ENCODE results near the gene MS4A2.
"Not testable (repeated sequence)": the region's sequence is repeated elsewhere in the genome, so short reads cannot be mapped to it uniquely, and the experiment has no call there.

MS4A2 gene

DNA sequence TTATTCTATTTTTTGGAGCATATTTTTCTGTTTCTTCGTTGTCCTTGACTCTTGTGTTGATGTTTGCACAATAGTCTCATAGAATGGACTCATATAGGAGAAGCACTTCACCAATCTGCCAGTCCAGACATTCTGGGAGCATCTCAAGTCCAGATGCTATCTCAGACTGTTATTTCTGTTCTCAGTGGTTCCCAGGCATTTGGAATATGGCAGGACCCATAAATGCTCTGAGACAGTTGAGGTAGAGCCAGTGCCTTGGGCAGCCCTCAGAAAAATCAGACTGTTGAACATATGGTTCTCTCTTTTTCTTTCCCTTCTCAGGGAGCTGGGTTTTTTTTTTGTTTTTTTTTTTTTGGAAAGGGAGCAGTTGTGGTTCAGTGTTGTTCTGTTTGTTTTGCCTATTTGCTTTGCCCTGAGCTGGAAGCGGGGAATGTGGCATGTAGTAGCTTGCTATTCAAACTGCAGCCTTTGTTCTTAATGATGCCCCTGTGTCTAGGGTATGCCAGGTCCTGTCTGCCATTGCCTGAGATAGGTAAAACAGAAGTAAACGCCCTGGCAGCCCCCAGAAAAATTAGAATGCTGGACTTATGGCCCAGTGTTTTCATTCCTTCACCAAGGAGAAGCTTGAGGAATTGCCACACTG, 3.7 kb upstream of the MS4A2 start:
- DNase-seq (ENCODE audit: low read depth), result no peak
- H3K4me3 ChIP-seq (ENCODE audit: low read depth, low read length), result no peak overlapping the region
- TF ChIP-seq, protein P1, sequence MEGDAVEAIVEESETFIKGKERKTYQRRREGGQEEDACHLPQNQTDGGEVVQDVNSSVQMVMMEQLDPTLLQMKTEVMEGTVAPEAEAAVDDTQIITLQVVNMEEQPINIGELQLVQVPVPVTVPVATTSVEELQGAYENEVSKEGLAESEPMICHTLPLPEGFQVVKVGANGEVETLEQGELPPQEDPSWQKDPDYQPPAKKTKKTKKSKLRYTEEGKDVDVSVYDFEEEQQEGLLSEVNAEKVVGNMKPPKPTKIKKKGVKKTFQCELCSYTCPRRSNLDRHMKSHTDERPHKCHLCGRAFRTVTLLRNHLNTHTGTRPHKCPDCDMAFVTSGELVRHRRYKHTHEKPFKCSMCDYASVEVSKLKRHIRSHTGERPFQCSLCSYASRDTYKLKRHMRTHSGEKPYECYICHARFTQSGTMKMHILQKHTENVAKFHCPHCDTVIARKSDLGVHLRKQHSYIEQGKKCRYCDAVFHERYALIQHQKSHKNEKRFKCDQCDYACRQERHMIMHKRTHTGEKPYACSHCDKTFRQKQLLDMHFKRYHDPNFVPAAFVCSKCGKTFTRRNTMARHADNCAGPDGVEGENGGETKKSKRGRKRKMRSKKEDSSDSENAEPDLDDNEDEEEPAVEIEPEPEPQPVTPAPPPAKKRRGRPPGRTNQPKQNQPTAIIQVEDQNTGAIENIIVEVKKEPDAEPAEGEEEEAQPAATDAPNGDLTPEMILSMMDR (conservative IDR thresholded peaks at IDR 0.05; ENCODE audit: low read depth, low read length), result no peak

DNA sequence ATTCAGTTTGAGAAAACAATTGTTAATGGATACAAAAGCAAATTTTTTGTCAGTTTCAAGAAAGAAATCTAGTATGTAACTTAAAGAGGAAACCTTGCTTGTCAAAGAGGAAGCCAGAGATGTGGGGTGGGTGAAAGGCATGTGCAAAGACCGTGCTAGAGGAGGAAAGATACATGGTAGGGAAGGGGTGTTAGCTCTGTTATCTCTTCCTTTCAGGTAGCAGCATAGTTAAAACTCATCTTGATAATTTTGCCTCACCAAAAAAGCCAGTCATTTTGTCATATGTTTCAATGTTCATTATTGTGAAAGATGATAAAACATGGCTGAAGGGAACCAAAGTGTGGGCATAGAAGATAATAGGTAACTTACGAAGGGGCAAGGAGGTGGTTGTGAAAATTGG, 2.6 kb upstream of the MS4A2 start:
- TF ChIP-seq, protein P1 (conservative IDR thresholded peaks at IDR 0.05; ENCODE audit: low read depth, low read length), result no peak
- no peak overlapping the region for H3K4me3 ChIP-seq (ENCODE audit: low read depth, low read length)
- DNase-seq (ENCODE audit: low read depth), result no peak

DNA sequence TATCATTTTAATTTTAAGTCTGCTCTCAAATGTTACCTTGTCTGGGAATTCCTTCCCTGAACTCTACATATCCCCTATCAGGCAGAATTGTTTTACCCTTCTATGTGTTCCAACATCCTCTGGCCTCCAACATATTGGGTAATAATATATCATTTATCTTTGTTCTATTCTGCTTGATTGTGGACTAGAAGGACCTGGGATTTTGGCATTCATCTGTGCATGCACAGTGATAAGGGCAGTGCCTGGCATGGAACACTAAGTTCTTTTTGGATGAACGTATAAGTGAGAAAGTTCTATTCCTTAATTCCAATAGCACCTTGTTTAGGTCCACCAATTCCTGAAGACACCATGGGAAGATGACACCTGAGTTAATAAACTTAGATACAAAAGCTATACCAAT, 1.2 kb upstream of the MS4A2 start:
- no peak overlapping the region for H3K4me3 ChIP-seq (ENCODE audit: low read depth, low read length)
- no peak for DNase-seq (ENCODE audit: low read depth)
- TF ChIP-seq, protein P1 (conservative IDR thresholded peaks at IDR 0.05; ENCODE audit: low read depth, low read length), result no peak

DNA sequence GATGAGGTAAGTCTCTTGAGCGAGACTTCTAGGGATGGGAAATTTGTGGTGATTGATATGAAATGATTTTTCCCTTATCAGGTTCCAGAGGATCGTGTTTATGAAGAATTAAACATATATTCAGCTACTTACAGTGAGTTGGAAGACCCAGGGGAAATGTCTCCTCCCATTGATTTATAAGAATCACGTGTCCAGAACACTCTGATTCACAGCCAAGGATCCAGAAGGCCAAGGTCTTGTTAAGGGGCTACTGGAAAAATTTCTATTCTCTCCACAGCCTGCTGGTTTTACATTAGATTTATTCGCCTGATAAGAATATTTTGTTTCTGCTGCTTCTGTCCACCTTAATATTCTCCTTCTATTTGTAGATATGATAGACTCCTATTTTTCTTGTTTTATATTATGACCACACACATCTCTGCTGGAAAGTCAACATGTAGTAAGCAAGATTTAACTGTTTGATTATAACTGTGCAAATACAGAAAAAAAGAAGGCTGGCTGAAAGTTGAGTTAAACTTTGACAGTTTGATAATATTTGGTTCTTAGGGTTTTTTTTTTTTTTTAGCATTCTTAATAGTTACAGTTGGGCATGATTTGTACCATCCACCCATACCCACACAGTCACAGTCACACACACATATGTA, 7.1 kb downstream of the MS4A2 start:
- no peak for DNase-seq (ENCODE audit: low read depth)
- TF ChIP-seq, protein P1 (conservative IDR thresholded peaks at IDR 0.05; ENCODE audit: low read depth, low read length), result no peak
- H3K4me3 ChIP-seq (ENCODE audit: low read depth, low read length), result no peak overlapping the region

DNA sequence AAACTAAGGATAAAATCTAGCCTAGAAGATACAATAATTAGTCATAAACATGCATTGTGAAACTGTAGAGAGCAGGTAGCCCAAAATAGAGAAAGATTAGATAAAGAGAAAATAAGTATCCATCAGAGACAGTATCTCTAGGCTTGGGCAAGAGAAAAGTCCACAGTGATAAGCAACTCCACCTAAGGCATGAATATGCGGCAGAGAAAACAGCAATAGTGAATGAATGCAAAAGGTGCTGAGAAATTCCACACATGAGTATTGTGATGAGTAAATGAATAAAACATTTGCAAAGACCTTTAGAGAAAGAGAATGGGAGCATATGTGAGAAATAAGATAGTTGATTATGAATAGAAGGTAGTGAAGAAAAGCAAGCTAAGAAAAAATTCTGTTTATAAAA, 8.7 kb downstream of the MS4A2 start:
- TF ChIP-seq, protein P1 (conservative IDR thresholded peaks at IDR 0.05; ENCODE audit: low read depth, low read length), result no peak
- DNase-seq (ENCODE audit: low read depth), result no peak
- H3K4me3 ChIP-seq (ENCODE audit: low read depth, low read length), result no peak overlapping the region

DNA sequence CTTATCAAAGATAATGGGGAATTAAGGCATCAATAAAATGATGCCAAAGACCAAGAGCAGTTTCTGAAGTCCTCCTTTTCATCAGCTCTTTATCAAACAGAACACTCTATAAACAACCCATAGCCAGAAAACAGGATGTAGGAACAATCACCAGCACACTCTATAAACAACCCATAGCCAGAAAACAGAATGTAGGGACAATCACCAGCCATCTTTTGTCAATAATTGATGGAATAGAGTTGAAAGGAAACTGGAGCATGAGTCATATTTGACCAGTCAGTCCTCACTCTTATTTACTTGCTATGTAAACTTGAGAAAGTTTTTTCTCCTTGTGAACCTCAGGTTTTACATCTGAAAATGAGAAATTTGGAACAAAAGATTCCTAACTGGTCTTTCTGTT, 10.0 kb downstream of the MS4A2 start:
- TF ChIP-seq, protein P1 (conservative IDR thresholded peaks at IDR 0.05; ENCODE audit: low read depth, low read length), result no peak
- no peak for DNase-seq (ENCODE audit: low read depth)
- no peak overlapping the region for H3K4me3 ChIP-seq (ENCODE audit: low read depth, low read length)

DNA sequence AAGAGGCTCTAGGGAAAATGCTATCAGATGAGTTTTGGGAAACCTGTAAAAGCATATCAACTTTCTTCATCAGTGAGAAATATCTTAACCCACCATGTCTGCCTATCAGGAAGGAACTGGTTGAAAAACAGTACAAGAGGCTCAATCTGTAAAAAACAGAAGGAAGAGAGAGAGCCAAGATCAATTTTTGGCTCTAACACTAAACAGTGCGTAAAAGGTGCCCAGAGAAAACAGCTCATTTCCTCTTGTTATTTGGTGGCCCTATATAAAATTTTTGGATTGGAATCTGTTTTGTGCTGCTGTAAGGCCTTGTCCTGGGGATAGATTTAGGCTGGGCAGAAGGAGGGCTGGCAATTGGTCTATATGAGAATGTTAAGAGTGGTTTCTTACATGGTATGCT, 12.1 kb downstream of the MS4A2 start:
- DNase-seq (ENCODE audit: low read depth), result no peak
- H3K4me3 ChIP-seq (ENCODE audit: low read depth, low read length), result no peak overlapping the region
- TF ChIP-seq, protein P1 (conservative IDR thresholded peaks at IDR 0.05; ENCODE audit: low read depth, low read length), result no peak

DNA sequence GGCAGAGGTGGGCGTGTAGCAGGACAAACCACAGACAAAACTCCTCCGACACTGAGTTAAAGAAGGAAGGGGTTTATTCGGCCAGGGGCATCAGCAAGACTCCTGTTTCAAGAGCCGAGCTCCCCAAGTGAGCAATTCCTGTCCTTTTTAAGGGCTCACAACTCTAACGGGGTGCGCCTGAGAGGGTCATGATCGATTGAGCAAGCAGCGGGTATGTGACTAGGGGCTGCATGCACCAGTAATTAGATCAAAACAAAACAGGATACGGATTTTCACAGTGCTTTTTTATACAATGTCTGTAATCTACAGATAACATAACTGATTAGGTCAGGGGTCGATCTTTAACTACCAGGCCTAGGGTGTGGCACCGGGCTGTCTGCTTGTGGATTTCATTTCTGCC, 12.9 kb downstream of the MS4A2 start:
- not testable (repeated sequence) for DNase-seq (ENCODE audit: low read depth); H3K4me3 ChIP-seq (ENCODE audit: low read depth, low read length)

DNA sequence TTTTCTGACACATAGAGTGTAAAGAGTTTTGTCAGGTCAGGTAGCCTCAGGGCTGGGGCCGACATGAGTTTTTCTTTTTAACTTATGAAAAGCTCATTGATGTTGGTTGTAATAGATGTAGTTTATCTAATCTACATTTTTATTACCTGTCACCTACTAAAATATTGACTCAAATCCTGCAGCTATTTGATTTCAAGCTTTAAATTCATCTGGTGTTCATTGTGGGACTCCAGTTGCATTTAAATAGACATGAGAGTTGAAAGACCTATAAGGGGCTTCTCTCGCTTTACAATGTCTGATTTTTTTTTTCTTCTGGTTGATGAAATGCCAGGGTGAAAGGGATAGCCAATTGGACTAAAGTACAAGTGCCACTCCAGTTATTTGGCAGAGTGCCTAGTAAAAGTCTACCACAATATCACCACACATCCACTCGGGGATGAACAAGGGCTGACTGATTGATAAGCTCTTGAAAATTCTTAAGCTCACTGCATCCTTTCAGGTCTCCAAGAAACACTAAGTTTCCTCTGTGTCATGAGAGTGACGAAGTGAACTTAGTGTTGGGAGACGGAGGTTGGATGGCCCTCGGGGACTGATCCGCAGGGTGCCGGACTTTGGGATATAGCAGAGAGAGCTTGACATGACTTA, 16.1 kb downstream of the MS4A2 start:
- not testable (repeated sequence) for DNase-seq (ENCODE audit: low read depth); H3K4me3 ChIP-seq (ENCODE audit: low read depth, low read length)

DNA sequence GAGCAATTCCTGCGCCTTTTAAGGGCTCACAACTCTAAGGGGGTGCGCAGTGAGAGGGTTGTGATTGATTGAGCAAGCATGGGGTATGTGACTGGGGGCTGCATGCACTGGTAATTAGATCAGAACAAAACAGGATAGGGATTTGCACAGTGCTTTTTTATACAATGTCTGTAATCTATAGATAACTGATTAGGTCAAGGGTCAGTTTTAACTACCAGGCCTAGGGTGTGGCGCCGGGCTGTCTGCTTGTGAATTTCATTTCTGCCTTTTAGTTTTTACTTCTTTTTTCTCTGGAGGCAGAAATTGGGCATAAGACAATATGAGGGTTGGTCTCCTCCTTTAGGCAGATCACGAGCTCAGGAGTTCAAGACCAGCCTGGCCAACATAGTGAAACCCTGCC, 20.2 kb downstream of the MS4A2 start:
- not testable (repeated sequence) for H3K4me3 ChIP-seq (ENCODE audit: low read depth, low read length); DNase-seq (ENCODE audit: low read depth)

All from choroid plexus epithelial cell (primary cell).